NB4 (cell line): Measurements from ENCODE around the gene RTKN2.

Experiments used
- CTCF ChIP-seq: IDR thresholded peaks from one replicate; pipeline ENCODE4 v1.5.1; 2012; ENCODE audit warnings: low read depth, low read length
- POLR2A ChIP-seq: IDR thresholded peaks from 2 replicates; pipeline ENCODE4 v1.6.1; 2011; ENCODE audit warnings: mild to moderate bottlenecking; ENCODE audit not compliant: insufficient read length; ENCODE audit errors: extremely low read depth

- TF ChIP-seq CTCF (no peak), POLR2A (no peak)
Observed at GRCh38 chr10:62188021-62188616, 80.5 kb downstream of the RTKN2 start.
